ENCODE measurements around the gene SGMS2.
"Not testable (repeated sequence)": the region's sequence is repeated elsewhere in the genome, so short reads cannot be mapped to it uniquely, and the experiment has no call there.

SGMS2 gene

DNA sequence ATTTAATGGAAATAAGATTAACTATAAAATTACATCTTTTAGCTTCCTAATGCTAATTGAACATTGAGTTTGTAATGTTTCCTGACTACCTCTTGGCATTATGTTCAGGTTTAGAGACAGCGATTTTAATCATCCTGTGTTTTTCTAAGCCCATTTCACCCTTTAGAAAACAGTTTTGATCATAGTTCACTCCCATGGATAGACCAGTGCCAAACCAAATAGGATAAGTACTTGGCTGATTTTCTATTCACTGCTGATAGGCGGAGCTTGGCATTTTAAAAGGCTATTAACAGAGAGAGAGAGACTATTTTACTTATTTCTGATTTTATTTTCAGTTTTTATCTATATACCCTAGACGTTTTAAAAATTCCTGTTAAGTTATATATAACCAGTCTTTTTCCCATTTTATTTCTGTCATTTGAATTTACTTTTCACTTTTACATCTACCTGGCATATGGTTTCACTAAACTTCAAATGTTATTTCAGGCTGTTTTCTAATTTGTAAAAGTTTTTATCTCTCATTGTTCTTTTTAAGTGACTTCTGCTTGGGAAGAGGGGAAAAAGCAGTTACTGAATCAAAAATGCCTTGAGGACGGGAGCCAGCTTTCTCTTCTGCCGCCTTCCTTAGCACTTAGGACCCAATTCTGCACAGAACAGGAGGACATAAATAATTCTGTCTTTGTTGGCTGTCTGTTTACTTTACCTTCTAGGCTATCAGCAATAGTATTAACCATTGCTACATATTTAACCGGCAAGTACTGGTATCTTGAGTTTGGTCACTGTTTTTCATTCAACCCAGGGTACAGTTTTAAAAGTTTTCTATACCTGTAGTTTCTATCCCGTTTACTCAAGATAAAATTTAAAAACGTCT, 46.4 kb downstream of the SGMS2 start:
- DNase-seq, result no peak

- DNase-seq, result no peak
These were observed 49.3 kb downstream of the SGMS2 start for GRCh38 chr4:107874024-107874423.

DNA sequence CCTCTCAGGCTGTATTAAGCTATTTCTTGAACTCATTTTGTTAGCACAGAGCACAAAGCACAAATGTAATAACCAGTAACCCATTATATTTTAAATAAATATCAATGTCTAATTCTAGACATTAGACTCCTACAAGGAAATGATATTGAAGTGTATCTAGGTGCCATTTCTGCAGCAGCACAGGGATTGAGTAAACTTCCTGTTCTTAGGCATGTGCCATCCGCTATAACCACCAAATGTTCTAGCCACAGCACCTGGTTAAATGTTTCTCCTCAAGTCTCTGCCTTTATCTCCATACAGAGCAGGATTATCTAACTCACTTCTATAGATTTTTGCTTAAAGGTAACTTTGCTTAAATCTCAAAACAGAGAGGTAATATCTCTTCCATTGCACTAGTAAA, 51.4 kb downstream of the SGMS2 start:
- DNase-seq, result no peak

GRCh38 chr4:107877361-107877760, 52.6 kb downstream of the SGMS2 start:
- DNase-seq, result no peak

DNA sequence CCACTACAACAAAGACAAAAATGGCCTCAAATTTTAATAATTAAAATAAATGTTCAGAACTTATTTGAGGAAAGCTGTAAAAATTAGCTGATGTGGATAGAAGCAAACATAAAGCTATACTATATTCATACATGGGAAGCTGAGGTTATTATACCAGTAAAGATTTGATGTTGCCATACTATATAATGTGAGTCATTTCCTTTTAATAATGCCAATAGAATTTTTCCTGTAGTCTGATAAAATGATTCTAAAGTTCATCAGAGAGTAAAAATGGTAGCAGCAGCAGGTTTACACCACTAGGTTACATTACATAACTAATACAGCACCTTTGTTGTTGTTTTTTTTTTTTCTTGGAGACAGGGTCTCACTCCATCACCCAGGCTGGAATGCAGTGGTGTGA, 61.1 kb downstream of the SGMS2 start:
- DNase-seq, result no peak

DNA sequence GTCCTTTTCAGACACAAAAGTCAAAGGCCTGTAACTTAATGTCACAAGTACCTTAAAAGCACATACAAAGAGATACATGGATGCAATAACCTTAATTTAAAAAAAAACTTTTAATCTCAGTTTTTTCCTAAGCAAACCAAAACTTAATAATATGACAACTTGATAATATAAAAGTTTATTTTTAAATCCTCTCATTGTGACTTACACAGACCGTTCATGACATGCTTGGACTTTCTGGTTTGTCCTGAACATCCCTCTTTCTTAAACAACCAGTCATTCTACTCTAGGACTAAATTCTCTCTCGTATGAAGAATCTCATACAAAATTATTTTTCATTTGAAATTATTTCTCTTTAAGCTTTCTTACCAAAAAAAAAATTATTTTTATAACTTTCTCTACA, 63.5 kb downstream of the SGMS2 start:
- DNase-seq, result no peak

DNA sequence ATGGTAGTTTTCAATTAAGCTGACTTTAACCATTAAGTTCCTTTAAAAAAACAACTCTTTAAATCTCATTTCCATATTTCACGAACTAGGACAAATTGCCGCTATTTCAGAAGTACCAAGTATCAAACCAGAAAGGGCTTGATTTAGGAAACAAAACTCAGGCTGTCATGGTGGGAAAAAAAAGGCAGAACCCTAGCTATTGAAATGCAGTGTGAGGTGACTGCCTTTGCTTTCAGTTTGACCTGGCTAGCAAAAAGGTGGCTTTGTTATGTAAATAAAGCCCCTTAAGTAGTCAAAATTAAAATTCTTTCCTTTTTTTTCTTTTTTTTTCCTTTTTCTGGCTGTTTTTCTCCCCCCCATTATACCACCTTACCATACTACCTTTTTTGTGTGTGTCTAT, 66.0 kb downstream of the SGMS2 start:
- no peak for DNase-seq

DNA sequence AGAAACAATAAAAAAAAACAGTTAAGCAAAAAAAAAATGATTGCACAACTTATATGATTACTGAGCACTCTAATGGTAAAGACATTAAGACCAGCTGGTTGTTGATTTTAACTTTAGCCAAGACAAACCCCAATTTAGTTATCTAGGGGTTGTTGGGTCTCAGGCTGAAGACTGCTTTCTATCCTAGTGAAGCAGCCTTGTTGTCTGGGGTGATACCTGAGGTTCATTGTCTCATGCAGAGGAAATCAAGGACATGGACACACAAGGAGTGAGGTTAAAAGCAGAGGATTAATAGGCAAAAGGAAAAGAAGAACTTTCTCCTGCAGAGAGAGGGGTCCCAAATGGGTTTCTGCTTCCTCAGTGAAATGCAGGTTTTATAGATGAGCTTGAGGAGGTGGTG, 66.6 kb downstream of the SGMS2 start:
- no peak for DNase-seq

- DNase-seq, result no peak
These were observed 68.7 kb downstream of the SGMS2 start for GRCh38 chr4:107893171-107894137.

GRCh38 chr4:107894138-107894603, 69.4 kb downstream of the SGMS2 start:
- DNase-seq, result no peak

GRCh38 chr4:107896158-107896645, 71.5 kb downstream of the SGMS2 start:
- DNase-seq, result no peak

DNA sequence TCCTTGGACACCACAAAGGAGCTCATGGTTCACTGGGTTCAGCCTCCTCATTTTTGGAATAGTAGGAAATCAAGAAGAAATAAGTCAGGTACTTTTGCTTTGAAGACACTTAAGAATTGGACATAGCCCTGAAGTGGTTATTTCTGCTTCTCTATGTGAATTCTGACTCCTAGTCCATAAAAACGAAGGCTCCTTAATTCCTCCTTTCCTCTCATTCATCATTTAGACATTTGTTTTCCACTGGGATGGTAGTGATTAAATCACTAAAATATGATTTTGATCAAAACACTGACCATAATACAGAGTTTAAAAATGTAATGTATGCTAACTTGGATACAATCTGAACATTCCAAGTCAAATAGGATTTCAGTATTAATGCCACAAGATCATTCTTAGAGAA, 71.9 kb downstream of the SGMS2 start:
- no peak for DNase-seq

- DNase-seq, result no peak
These were observed 73.1 kb downstream of the SGMS2 start for GRCh38 chr4:107897823-107898222.

GRCh38 chr4:107900067-107900466, 75.3 kb downstream of the SGMS2 start:
- DNase-seq, result no peak

DNA sequence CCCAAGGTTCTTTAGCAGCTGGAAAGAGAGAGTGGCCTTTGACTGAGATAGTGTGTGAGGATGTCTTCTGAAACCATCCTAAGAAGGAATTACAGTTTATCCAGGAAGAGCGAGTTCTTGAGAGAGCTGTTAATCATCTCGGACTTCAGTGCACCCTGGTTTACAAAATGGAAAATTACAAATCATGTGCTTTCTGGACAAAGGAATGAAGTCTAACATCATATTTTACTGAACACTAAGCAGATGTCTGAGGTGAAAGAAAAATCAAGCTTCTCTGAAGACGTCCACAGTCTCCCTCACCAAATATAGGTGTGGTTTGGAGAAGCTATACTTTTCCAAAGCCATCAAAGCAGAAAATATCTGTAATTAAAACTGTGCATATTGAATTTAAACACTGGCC, 75.8 kb downstream of the SGMS2 start:
- DNase-seq, result no peak

GRCh38 chr4:107901213-107901934, 76.6 kb downstream of the SGMS2 start:
- DNase-seq, result no peak

DNA sequence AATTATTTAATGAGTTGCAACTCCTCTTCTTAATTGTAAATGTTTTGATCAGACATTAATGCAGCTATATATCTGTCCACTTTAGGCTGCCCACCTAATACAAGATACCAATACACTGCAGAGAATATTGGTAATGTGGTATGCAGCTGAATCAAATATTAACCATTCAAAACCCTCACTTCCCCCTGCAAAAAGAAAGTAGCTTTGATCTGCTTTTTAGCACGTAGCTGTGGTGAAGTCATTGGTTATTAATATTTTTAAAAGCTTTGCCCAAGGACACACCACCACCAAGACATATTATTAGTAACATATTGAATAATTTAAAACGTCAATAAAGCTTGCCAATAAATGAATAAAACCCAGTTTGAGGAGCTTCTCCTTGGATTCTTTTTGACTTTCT, 78.0 kb downstream of the SGMS2 start:
- DNase-seq, result no peak

GRCh38 chr4:107905082-107905481, 80.3 kb downstream of the SGMS2 start:
- DNase-seq, result not testable (repeated sequence)

GRCh38 chr4:107906458-107907100, 81.8 kb downstream of the SGMS2 start:
- no peak for DNase-seq

DNA sequence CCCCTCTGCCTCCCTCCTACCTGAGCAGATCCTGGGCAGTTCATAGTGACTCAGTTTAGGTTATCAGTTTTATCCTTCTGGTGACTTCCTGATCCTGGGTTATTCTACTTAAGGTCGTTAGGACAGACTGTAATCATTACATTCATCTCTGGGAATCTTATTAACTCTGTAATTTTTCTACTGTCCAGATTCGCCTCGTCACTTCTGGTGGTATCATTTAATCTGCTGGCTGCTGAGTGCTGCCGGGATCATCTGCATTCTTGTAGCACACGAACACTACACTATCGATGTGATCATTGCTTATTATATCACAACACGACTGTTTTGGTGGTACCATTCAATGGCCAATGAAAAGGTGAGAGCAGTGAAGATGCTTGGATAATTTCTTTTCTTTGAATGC, 83.6 kb downstream of the SGMS2 start:
- DNase-seq, result no peak

DNA sequence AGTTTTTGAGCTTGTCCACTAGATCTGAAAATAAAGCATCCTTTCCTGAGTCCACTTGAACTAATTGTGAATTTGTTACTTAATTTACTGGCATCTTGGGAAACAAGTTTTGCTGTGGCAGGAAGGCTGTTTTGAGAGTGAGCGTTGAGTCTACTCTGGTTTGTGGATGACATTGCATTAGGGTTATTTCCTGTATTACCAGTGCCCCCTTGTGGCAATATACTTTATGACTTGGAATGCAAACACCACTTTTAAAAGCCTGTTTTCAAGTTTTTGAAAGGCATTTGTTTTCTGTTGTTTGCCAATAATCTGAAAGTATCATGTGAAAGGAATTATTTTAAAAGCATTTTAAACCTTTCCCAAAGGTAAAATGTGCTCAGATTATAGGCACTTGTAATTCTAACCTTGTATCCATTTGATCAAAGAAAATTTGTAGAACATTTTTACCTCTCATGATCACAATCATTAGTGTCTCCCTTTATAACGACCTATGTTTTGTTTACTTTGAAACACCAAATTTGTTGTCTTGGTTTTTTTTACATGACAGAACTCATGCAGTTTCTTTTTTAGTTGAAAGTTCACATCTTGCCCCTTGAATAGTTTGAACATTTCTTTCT, 88.7 kb downstream of the SGMS2 start:
- DNase-seq, result no peak

GRCh38 chr4:107915220-107915619, 90.5 kb downstream of the SGMS2 start:
- DNase-seq, result no peak
